Measurements from ENCODE around the gene RPS19.

RPS19 gene

GRCh38 chr19:41815301-41815700 is 44.8 kb upstream of the RPS19 start:
- TF ChIP-seq FOXP2 (optimal IDR thresholded peaks at IDR 0.05; ENCODE audit: borderline replicate concordance, extremely low read depth, extremely low read length, insufficient read depth): no peak
- no peak for TF ChIP-seq TAF1 (IDR thresholded peaks at IDR 0.05; ENCODE audit: borderline replicate concordance, insufficient read depth, low read length)
- no peak for TF ChIP-seq SIN3A (IDR thresholded peaks at IDR 0.05; ENCODE audit: borderline replicate concordance, insufficient read depth, low read length)
- no peak for TF ChIP-seq POLR2AphosphoS5 (IDR thresholded peaks at IDR 0.05; ENCODE audit: low read depth, low read length)
- TF ChIP-seq, protein P1, sequence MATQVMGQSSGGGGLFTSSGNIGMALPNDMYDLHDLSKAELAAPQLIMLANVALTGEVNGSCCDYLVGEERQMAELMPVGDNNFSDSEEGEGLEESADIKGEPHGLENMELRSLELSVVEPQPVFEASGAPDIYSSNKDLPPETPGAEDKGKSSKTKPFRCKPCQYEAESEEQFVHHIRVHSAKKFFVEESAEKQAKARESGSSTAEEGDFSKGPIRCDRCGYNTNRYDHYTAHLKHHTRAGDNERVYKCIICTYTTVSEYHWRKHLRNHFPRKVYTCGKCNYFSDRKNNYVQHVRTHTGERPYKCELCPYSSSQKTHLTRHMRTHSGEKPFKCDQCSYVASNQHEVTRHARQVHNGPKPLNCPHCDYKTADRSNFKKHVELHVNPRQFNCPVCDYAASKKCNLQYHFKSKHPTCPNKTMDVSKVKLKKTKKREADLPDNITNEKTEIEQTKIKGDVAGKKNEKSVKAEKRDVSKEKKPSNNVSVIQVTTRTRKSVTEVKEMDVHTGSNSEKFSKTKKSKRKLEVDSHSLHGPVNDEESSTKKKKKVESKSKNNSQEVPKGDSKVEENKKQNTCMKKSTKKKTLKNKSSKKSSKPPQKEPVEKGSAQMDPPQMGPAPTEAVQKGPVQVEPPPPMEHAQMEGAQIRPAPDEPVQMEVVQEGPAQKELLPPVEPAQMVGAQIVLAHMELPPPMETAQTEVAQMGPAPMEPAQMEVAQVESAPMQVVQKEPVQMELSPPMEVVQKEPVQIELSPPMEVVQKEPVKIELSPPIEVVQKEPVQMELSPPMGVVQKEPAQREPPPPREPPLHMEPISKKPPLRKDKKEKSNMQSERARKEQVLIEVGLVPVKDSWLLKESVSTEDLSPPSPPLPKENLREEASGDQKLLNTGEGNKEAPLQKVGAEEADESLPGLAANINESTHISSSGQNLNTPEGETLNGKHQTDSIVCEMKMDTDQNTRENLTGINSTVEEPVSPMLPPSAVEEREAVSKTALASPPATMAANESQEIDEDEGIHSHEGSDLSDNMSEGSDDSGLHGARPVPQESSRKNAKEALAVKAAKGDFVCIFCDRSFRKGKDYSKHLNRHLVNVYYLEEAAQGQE (IDR thresholded peaks at IDR 0.05; ENCODE audit: insufficient read depth in 1 of 2, low read depth in 2 of 2, low read length in 2 of 2): no peak

- TF ChIP-seq SIN3A (IDR thresholded peaks at IDR 0.05; ENCODE audit: borderline replicate concordance, insufficient read depth, low read length) (no peak), FOXP2 (optimal IDR thresholded peaks at IDR 0.05; ENCODE audit: borderline replicate concordance, extremely low read depth, extremely low read length, insufficient read depth) (no peak), TAF1 (IDR thresholded peaks at IDR 0.05; ENCODE audit: borderline replicate concordance, insufficient read depth, low read length) (no peak), POLR2AphosphoS5 (IDR thresholded peaks at IDR 0.05; ENCODE audit: low read depth, low read length) (no peak)
- TF ChIP-seq, protein P1 (IDR thresholded peaks at IDR 0.05; ENCODE audit: insufficient read depth in 1 of 2, low read depth in 2 of 2, low read length in 2 of 2): no peak
Measured at GRCh38 chr19:41816761-41817160, 43.3 kb upstream of the RPS19 start.

DNA sequence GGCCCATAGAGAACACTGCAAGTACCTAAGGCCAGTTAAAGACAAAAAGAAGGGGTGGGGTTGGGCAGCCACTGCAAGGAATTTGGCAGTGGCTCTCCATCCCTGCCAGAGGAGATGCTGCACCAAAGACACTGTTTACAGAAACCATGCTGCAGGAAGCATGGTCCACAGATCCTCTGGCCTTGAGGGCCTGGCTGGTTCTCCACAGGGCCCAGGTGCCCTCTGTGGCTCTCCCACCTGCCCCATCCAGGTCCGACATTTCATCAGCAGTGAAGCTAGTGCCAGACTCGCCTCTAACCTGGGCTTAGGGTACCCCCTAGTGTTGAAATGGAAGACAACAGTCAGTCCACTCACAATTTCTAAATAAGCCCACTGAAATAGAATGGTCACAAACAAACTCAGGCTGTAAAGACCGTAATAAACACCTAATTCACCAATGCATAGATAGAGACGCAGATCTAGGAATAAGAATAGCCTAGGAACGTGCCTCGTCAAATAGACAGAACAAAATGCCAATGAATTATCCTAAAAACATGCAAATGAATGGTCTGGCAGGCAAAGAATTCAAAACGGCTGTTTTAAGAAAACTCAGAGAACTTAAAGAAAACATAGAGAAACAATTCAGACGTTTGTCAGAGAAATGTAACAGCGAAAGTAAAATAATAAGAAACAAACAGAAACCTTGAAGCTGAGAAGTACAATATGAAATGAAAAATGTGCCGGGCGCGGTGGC is 38.9 kb upstream of the RPS19 start:
- TF ChIP-seq POLR2AphosphoS5 (IDR thresholded peaks at IDR 0.05; ENCODE audit: low read depth, low read length) (no peak), TAF1 (IDR thresholded peaks at IDR 0.05; ENCODE audit: borderline replicate concordance, insufficient read depth, low read length) (no peak), SIN3A (IDR thresholded peaks at IDR 0.05; ENCODE audit: borderline replicate concordance, insufficient read depth, low read length) (no peak), FOXP2 (optimal IDR thresholded peaks at IDR 0.05; ENCODE audit: borderline replicate concordance, extremely low read depth, extremely low read length, insufficient read depth) (no peak)
- TF ChIP-seq, protein P1 (IDR thresholded peaks at IDR 0.05; ENCODE audit: insufficient read depth in 1 of 2, low read depth in 2 of 2, low read length in 2 of 2): no peak

DNA sequence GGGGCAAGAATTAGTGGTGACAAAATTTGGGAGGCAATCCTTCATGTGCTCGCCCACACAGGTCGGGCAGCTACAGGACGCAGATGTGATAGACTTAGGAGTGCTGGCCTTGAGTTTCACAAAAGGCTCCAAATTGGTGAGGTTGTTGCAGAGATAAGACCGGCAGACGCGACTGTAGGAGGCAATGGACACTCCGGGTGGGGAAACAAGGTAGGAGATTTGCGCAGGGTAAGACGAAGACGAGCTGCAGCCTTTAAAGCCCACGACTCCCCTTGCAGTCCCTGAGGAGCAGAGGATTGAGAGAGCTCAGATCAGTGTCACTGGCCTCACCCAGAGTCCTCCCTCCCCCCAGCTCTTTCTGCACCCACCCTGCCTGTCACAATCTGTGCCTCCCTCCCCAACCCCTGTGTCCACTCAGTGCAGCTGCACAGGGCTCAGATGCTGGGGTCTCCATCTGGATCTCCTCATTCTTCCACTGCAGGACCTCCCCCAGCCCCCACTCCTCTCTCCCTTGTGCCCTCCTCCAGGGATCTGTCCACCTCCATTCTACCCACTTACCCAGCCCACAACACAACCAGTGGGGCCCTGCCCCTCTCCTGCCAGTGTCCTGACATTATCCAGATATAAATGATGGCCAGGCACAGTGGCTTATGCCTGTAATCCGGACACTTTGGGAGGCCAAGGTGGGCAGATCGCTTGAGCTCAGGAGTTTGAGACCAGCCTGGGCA is 21.9 kb upstream of the RPS19 start:
- TF ChIP-seq SIN3A (IDR thresholded peaks at IDR 0.05; ENCODE audit: borderline replicate concordance, insufficient read depth, low read length) (no peak), FOXP2 (optimal IDR thresholded peaks at IDR 0.05; ENCODE audit: borderline replicate concordance, extremely low read depth, extremely low read length, insufficient read depth) (no peak)
- TF ChIP-seq, protein P1 (IDR thresholded peaks at IDR 0.05; ENCODE audit: insufficient read depth in 1 of 2, low read depth in 2 of 2, low read length in 2 of 2): no peak
